SU-DHL-6 (cell line): ENCODE data around the gene CEP20.

Experiments
- H2AFZ ChIP-seq: fragments of 200-600 bp; sonication (generic); 2 replicates; pipeline ENCODE4 v1.6.1; 2014; ENCODE audit warnings: low read depth, mild to moderate bottlenecking, moderate library complexity, mixed read lengths, antibody characterized with exemption, low read length; ENCODE audit not compliant: severe bottlenecking
- H3F3A ChIP-seq: fragments of 200-600 bp; shearing (Covaris generic); 2 replicates; pipeline ENCODE4 v1.6.0; 2016; ENCODE audit warnings: antibody characterized with exemption, mild to moderate bottlenecking; ENCODE audit not compliant: insufficient read depth
- H3K27ac ChIP-seq: fragments of 200-600 bp; sonication (generic); 2 replicates; pipeline ENCODE4 v1.5.1; 2016; ENCODE audit warnings: low read depth, mild to moderate bottlenecking, low read length, moderate library complexity, mixed read lengths
- H3K27me3 ChIP-seq: fragments of 200-600 bp; sonication (generic), shearing (Covaris generic); 2 replicates; pipeline ENCODE4 v1.6.0; 2014; ENCODE audit warnings: mild to moderate bottlenecking, low read length
- H3K36me3 ChIP-seq: fragments of 200-600 bp; sonication (generic); 2 replicates; pipeline ENCODE4 v1.6.1; 2014; ENCODE audit warnings: mild to moderate bottlenecking, low read length, mixed read lengths
- H3K4me2 ChIP-seq: fragments of 300-600, 200-600 bp; shearing (Covaris generic), sonication (generic); 2 replicates; pipeline ENCODE4 v1.6.0; 2014; ENCODE audit warnings: low read length, low read depth, mild to moderate bottlenecking; ENCODE audit not compliant: poor library complexity, severe bottlenecking
- H3K4me3 ChIP-seq: fragments of 200-600 bp; sonication (generic); 2 replicates; pipeline ENCODE4 v1.5.1; 2014; ENCODE audit warnings: antibody characterized with exemption, low read length, mild to moderate bottlenecking, mixed read lengths; ENCODE audit not compliant: insufficient read depth, poor library complexity, severe bottlenecking
- H3K79me2 ChIP-seq: fragments of 200-600 bp; sonication (generic); 2 replicates; pipeline ENCODE4 v1.6.1; 2014; ENCODE audit warnings: mild to moderate bottlenecking, low read length, moderate library complexity; ENCODE audit not compliant: insufficient read depth
- H3K9ac ChIP-seq: fragments of 200-600 bp; sonication (generic); 2 replicates; pipeline ENCODE4 v1.7.0; 2014; ENCODE audit warnings: mild to moderate bottlenecking, low read length
- H3K9me2 ChIP-seq: fragments of 200-600 bp; sonication (generic); replicated peaks from 2 replicates; pipeline ENCODE4 v1.6.1; 2014; ENCODE audit warnings: low read length; ENCODE audit not compliant: insufficient read depth
- H3K9me3 ChIP-seq: fragments of 200-600 bp; sonication (generic); 2 replicates; pipeline ENCODE4 v1.6.1; 2014; ENCODE audit warnings: low read length, mixed read lengths; ENCODE audit not compliant: insufficient read depth
- H4K20me1 ChIP-seq: fragments of 200-600 bp; sonication (generic); 2 replicates; pipeline ENCODE4 v1.6.1; 2014; ENCODE audit warnings: low read depth, mild to moderate bottlenecking, antibody characterized with exemption, low read length, moderate library complexity, mixed read lengths
- CTCF ChIP-seq: fragments of 200-600 bp; sonication (generic); IDR thresholded peaks from one replicate; pipeline ENCODE4 v1.5.1; 2017; ENCODE audit warnings: antibody characterized with exemption, mild to moderate bottlenecking, low read length, moderate library complexity; ENCODE audit not compliant: insufficient read depth, poor library complexity, severe bottlenecking
- EZH2phosphoT487 ChIP-seq: fragments of 200-600 bp; sonication (generic), shearing (Covaris generic); conservative IDR thresholded peaks from 2 replicates; pipeline ENCODE4 v1.6.1; 2018; ENCODE audit warnings: mild to moderate bottlenecking, antibody characterized with exemption, low read length, moderate library complexity, mixed read lengths

CEP20 gene

GRCh38 chr16:15827709-15828343 is 60.6 kb downstream of the CEP20 start:
- H3K9me2 ChIP-seq: no peaks in the 10 kb centered on the region
- no peaks in the 10 kb centered on the region for H3F3A ChIP-seq

GRCh38 chr16:15827299-15827698 is 61.1 kb downstream of the CEP20 start:
- Histone ChIP-seq H3K27me3 (no peaks in the 10 kb centered on the region), H4K20me1 (no peaks in the 10 kb centered on the region), H3K9me2 (no peaks in the 10 kb centered on the region), H2AFZ (no peak overlapping the region), H3K36me3 (no peaks in the 10 kb centered on the region), H3K9ac (no peak overlapping the region), H3K9me3 (no peaks in the 10 kb centered on the region), H3F3A (no peaks in the 10 kb centered on the region), H3K79me2 (no peaks in the 10 kb centered on the region), H3K4me3 (no peak overlapping the region), H3K4me2 (no peak overlapping the region), H3K27ac (no peak overlapping the region)
- TF ChIP-seq EZH2phosphoT487: no peak
- no peak for TF ChIP-seq CTCF

More at GRCh38 chr16:15827709-15828343, 60.6 kb downstream of the CEP20 start:
- H2AFZ ChIP-seq: no peak overlapping the region
- no peaks in the 10 kb centered on the region for H3K36me3 ChIP-seq
- H3K4me2 ChIP-seq: no peak overlapping the region
- no peaks in the 10 kb centered on the region for H3K79me2 ChIP-seq
- no peak for TF ChIP-seq EZH2phosphoT487
- no peak for TF ChIP-seq CTCF
- no peaks in the 10 kb centered on the region for H3K27me3 ChIP-seq
- no peak overlapping the region for H3K27ac ChIP-seq
- no peak overlapping the region for H3K9ac ChIP-seq
- no peak overlapping the region for H3K4me3 ChIP-seq
- no peaks in the 10 kb centered on the region for H3K9me3 ChIP-seq
- no peaks in the 10 kb centered on the region for H4K20me1 ChIP-seq

GRCh38 chr16:15825750-15826305 is 62.6 kb downstream of the CEP20 start:
- Histone ChIP-seq H3K27me3 (no peaks in the 10 kb centered on the region), H3K9me2 (no peaks in the 10 kb centered on the region), H3K27ac (no peak overlapping the region), H3K9me3 (no peaks in the 10 kb centered on the region), H4K20me1 (no peaks in the 10 kb centered on the region), H3K9ac (no peak overlapping the region), H3K4me3 (no peak overlapping the region), H3K4me2 (no peak overlapping the region), H3F3A (no peaks in the 10 kb centered on the region), H3K36me3 (no peaks in the 10 kb centered on the region), H3K79me2 (no peaks in the 10 kb centered on the region), H2AFZ (no peak overlapping the region)
- TF ChIP-seq CTCF (no peak), EZH2phosphoT487 (no peak)
